OCI-LY7 (cell line): ENCODE data around the gene RHNO1.

ENCODE experiments used
- EZH2phosphoT487 ChIP-seq: fragments of 200-600 bp; sonication (generic); IDR thresholded peaks from 2 replicates; pipeline ENCODE4 v1.6.1; 2018; ENCODE audit warnings: low read depth, borderline replicate concordance, mild to moderate bottlenecking, mixed run types, antibody characterized with exemption, low read length, moderate library complexity, mixed read lengths
- TF ChIP-seq, protein P1 (sequence below): fragments of 200-600 bp; sonication (generic); conservative IDR thresholded peaks from 2 replicates; pipeline ENCODE4 v1.5.1; 2014; ENCODE audit warnings: mild to moderate bottlenecking, antibody characterized with exemption, low read length, moderate library complexity, mixed read lengths

DNA sequence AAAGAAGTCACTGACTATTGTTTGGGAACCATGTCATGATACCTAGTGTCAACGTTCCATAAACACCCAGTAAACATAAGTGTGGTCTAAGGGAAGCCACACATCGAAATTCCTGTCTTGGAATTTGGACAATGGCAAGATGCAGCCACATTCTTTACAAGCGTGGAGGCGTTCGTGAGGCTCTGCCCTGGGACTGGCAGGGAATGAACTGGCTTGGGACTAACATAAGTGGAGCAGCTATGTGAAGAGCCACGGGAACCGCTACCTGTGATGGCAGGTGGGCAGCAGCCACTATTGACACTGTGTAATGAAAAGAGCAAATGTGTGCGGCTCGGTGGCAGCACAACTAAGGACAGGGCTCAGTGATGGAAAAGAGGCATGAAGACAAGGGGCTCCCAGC lies 32.2 kb upstream of the RHNO1 start:
- TF ChIP-seq, protein P1, sequence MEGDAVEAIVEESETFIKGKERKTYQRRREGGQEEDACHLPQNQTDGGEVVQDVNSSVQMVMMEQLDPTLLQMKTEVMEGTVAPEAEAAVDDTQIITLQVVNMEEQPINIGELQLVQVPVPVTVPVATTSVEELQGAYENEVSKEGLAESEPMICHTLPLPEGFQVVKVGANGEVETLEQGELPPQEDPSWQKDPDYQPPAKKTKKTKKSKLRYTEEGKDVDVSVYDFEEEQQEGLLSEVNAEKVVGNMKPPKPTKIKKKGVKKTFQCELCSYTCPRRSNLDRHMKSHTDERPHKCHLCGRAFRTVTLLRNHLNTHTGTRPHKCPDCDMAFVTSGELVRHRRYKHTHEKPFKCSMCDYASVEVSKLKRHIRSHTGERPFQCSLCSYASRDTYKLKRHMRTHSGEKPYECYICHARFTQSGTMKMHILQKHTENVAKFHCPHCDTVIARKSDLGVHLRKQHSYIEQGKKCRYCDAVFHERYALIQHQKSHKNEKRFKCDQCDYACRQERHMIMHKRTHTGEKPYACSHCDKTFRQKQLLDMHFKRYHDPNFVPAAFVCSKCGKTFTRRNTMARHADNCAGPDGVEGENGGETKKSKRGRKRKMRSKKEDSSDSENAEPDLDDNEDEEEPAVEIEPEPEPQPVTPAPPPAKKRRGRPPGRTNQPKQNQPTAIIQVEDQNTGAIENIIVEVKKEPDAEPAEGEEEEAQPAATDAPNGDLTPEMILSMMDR = no peak
- no peak for TF ChIP-seq EZH2phosphoT487
